GM21825 (cell line): ENCODE results near the gene C9orf78.
"Not testable (repeated sequence)": the region's sequence is repeated elsewhere in the genome, so short reads cannot be mapped to it uniquely, and the experiment has no call there.

Source experiments
- ATAC-seq: cut with Tn5 transposase; IDR thresholded peaks from one replicate; pipeline ENCODE4 v1.9.1; 2021; ENCODE audit warnings: mild to moderate bottlenecking, moderate library complexity; ENCODE audit not compliant: unreplicated experiment

The C9orf78 gene

GRCh38 chr9:129814432-129815223 lies 20.4 kb downstream of the C9orf78 start:
- ATAC-seq: no peak

DNA sequence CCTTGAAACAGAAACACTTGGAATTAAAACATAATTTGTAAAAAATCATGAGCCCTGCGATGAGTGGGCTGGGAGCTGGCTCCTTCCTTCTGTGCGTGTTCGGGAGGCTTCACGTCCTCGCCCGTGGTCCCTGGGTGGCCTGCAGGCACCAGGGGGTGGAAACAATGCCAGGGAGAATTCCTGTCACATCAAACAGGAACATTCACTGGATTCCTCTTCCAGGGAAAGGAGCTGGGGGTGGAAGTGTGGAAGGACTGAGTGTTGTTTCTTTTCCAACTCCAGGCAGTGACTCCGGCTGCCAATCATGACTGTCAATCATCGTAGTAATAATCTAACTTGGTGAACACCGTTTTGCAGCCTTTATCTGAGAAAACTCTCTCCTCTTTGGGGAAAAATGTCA lies 21.4 kb downstream of the C9orf78 start:
- no peak for ATAC-seq

- no peak for ATAC-seq
These were observed 22.7 kb downstream of the C9orf78 start for GRCh38 chr9:129812385-129812784.

DNA sequence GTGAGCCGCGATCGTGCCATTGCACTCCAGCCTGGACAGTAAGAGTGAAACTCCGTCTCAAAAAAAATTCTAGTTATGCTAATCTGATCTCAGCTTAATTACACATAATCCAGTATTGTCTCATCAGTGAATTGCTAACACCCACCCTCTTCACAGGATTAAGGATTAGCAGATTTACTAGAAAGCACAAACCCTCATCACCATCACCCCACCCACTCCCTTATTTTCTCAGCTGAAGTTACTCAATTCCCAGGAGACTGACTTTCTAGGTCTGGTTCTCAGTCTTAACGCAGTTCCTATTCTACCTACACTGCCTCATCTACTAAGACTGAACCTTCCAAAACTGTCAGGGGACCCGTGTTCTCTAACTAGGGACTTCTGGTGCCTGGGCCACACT lies 23.1 kb downstream of the C9orf78 start:
- no peak for ATAC-seq

DNA sequence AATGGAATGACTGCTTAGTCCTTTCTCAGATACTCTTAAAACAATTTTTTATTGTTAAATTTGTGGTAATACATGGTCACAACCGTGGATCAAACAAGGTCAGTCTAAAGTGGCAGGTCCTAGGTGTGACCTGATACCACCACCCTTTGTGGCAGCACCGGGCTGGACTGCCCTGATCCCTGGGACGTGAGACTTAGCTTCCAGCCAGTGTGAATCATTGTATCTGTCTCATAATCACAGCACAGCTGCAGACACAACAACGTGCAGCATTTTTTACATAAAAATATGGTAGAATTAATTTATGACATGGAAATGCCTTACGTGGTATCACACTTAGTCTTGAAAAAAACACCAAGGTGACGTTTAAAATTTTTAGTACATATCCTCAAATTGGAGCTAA lies 24.3 kb downstream of the C9orf78 start:
- no peak for ATAC-seq

DNA sequence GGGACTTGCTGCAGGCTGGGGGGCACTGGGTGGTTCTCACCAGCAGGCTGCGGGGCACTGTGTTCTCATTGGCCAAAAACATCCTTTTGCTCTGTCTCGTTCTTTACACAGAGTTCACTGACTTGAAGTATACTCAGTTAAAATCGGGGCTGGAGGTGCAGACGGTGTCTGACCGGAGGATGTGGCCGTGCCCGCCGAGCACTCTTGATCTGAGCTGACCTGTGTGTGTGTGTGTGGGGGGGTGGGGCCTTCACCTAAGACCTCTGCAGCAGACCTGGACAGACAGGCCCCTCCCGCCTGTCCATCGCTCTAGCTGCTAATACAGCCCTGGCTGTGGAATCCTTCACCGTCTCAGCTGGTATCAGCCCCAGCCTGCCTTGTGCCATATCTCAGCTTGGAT lies 25.0 kb downstream of the C9orf78 start:
- no peak for ATAC-seq

- no peak for ATAC-seq
These were observed 25.7 kb downstream of the C9orf78 start for GRCh38 chr9:129809346-129809745.

GRCh38 chr9:129806061-129806460 lies 29.0 kb downstream of the C9orf78 start:
- ATAC-seq: no peak

- no peak for ATAC-seq
These were observed 31.4 kb downstream of the C9orf78 start for GRCh38 chr9:129803676-129804060.

- peak; percentile 72 for ATAC-seq
These were observed 32.0 kb downstream of the C9orf78 start, which contains the start of gene TOR1B for GRCh38 chr9:129802833-129803675. Gene TOR1B, plus strand, starts transcription at chr9:129803184. Its CDS starts 29 bp downstream, at chr9:129803213.

GRCh38 chr9:129801504-129801903 lies 33.6 kb downstream of the C9orf78 start:
- ATAC-seq: no peak

- no peak for ATAC-seq
These were observed 36.1 kb downstream of the C9orf78 start for GRCh38 chr9:129798973-129799372.

DNA sequence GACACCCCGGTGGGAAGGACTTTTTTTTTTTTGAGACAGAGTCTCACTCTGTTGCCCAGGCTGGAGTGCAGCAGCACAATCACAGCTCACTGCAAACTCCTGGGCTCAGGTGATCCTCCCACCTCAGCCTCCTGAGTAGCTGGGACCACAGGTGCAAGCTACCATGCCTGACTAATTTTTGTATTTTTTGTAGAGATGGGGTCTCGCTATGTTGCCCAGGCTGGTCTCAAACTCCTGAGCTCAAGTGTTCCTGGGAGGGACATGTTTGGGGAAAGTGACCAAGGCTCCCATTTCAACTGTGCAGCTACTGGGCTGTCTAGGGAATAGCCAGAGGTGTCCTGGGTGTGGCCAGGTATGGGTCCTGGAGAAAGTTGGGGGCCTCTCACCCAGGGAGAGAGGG lies 39.0 kb downstream of the C9orf78 start:
- not testable (repeated sequence) for ATAC-seq

DNA sequence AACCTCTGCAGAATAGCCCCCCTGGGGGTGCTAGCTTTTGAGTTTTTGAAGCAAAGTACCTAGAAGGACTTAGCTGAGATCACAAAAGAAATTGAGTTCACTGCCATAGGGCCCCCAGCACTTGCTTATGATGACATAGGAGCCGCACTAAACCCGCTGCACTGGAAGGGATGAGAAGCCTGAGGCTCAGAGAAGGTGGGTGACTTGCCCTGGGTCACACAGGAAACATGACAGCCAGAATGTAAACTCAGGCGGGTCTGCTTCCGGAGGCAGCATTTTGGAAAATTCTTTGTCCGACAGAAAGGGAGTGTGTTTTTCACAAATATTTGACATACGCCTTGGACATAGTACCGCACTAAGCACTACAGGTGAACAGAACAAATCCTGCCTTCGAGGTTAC lies 40.5 kb downstream of the C9orf78 start:
- no peak for ATAC-seq

- no peak for ATAC-seq
These were observed 48.6 kb downstream of the C9orf78 start for GRCh38 chr9:129786481-129786880.

GRCh38 chr9:129785866-129786265 lies 49.2 kb downstream of the C9orf78 start:
- no peak for ATAC-seq

DNA sequence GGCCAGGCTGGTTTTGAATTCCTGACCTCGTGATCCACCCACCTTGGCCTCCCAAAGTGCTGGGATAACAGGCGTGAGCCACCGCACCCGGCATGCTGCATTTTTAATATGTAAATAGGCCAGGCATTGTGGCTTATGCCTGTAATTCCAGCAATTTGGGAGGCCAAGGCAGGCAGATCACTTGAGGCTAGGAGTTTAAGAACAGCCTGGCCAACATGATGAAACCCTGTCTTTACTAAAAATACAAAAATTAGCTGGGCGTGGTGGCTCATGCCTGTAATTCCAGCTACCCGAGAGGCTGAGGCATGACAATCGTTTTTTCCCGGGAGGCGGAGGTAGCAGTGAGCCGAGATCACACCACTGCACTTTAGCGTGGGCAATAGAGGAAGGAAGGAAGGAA lies 50.1 kb downstream of the C9orf78 start:
- not testable (repeated sequence) for ATAC-seq

DNA sequence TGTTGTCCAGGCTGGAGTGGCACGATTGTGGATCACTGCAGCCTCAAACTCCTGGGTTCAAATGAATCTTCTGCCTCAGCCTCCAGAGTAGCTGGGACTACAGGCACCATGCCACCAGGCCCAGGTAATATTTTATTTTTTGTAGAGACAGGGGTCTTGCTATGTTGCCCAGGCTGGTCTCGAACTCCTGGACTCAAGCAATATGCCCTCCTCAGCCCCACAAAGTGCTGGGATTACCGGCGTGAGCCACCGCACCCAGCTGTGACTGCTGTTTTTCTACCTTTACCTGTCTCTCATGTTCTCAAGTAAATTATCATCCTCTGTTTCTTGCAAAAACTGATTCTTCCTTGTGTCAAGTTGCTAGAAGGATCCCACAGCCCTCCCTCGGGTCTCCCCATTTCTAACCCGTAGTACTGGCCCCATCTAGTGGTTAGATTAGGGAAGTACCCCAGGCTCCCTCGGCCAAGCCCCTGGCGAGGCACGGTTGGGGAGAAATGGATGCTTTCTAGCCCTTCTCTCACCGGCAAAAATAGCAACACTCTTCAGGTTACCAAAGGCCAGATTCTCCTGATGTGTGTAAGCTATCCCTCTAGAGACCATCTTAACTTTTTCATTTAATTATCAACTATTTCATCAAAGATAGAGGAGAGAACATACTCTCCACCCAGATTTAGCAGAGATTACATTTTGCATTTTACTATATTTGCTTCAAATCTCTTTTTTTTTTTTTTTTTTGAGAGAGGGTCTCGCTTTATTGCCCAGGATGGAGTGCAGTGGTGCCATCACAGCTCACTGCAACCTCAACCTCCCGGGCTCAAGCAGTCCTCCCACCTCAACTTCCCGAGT lies 51.3 kb downstream of the C9orf78 start:
- ATAC-seq: no peak

- ATAC-seq: no peak
These were observed 53.1 kb downstream of the C9orf78 start for GRCh38 chr9:129781981-129782380.

GRCh38 chr9:129781131-129781530 lies 53.9 kb downstream of the C9orf78 start:
- ATAC-seq: no peak

DNA sequence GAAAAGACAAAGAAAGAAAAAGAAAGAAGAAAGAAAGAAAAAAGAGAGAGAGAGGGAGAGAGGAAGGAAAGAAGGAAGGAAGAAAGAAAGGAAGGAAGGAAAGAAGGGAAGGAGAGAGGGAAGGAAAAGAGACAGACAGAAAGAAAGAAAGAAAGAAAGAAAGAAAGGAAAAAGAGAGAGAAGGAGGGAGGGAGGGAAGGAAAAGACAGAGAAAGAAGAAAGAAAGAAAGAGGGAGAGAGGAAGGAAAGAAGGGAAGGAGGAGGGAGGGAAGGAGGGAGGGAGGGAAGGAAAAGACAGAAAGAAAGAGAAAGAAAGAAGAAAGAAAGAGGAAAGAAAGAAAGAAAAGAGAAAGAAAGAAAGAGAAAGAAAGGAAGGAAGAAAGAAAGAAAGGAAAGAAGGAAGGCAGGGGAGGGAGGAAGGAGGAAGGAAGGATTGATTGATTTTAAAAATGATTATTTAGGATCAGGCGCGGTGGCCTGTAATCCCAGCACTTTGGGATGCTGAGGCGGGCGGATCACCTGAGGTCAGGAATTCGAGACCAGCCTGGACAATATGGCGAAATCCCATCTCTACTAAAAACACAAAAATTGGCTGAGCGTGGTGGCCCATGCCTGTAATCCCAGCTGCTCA lies 55.4 kb downstream of the C9orf78 start:
- ATAC-seq: no peak
